ENCODE data around the gene RDH12. TPM values are rescaled to one million over a fixed set of nuclear protein-coding genes. Genes with fewer than 3 reads are reported as not detected.

The RDH12 gene
- total and polyA plus RNA-seq, 2 donors (not counting 1 experiment from before 2014, with no cell fraction given) = not detected

DNA sequence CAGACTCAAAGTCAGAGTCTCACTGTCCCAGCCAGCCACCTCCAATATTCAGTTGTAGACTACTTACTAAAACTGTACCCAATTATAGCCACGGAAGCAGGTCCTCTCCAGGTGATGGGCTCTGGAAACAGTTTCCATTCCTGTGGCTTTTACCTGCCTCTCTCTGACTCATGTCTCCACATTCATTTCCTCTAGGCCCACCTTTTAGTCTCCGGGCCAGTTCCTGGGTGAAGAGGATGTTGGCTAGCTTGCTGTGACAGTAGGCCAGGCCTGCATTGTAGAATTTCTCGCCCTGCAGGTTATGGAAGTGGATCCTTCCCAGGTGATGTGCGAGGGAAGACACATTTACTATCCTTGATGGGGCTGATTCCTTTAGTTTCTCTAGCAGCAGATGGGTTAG is 11.7 kb upstream of the RDH12 start:
- H4K20me1 ChIP-seq (ENCODE audit: control insufficient read depth, extremely low read depth, insufficient read depth, low read length) = no peaks in the 10 kb centered on the region
- no peaks in the 10 kb centered on the region for H3K9me3 ChIP-seq (ENCODE audit: control insufficient read depth, insufficient read depth, low read depth, low read length)
- H2AFZ ChIP-seq (ENCODE audit: low read length) = no peak overlapping the region
- H3K79me2 ChIP-seq (ENCODE audit: control insufficient read depth, insufficient read depth, low read length) = peaks cover 28% of the 10 kb centered on the region
- H3K27me3 ChIP-seq (ENCODE audit: control insufficient read depth, insufficient read depth, low read length) = no peaks in the 10 kb centered on the region
- no peak overlapping the region for H3K27ac ChIP-seq (ENCODE audit: insufficient read depth, low read length)
- H3K9ac ChIP-seq (ENCODE audit: insufficient read depth, low read length) = no peak overlapping the region
- no peak overlapping the region for H3K4me3 ChIP-seq (replicated peaks in 1 of 4; ENCODE audit: control extremely low read depth in 1 of 4, insufficient read depth in 1 of 4, low read depth in 3 of 4, low read length in 4 of 4)
- H3K4me2 ChIP-seq (ENCODE audit: extremely low read depth, insufficient read depth, low read length) = no peak overlapping the region
- peaks cover 21% of the 10 kb centered on the region for H3K36me3 ChIP-seq (ENCODE audit: control insufficient read depth, insufficient read depth, low read length)
- DNase-seq (ENCODE audit: low read depth in 2 of 2) = no peak
- TF ChIP-seq, protein P1, sequence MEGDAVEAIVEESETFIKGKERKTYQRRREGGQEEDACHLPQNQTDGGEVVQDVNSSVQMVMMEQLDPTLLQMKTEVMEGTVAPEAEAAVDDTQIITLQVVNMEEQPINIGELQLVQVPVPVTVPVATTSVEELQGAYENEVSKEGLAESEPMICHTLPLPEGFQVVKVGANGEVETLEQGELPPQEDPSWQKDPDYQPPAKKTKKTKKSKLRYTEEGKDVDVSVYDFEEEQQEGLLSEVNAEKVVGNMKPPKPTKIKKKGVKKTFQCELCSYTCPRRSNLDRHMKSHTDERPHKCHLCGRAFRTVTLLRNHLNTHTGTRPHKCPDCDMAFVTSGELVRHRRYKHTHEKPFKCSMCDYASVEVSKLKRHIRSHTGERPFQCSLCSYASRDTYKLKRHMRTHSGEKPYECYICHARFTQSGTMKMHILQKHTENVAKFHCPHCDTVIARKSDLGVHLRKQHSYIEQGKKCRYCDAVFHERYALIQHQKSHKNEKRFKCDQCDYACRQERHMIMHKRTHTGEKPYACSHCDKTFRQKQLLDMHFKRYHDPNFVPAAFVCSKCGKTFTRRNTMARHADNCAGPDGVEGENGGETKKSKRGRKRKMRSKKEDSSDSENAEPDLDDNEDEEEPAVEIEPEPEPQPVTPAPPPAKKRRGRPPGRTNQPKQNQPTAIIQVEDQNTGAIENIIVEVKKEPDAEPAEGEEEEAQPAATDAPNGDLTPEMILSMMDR (conservative IDR thresholded peaks at IDR 0.05 in 1 of 2, IDR thresholded peaks at IDR 0.05 in 1 of 2; ENCODE audit: low read depth in 1 of 2, low read length in 2 of 2) = no peak
- no peak for TF ChIP-seq EZH2 (IDR thresholded peaks at IDR 0.05; ENCODE audit: low read length, missing control alignments)
- peaks cover 8% of the 10 kb centered on the region for H3K4me1 ChIP-seq (ENCODE audit: control insufficient read depth, extremely low read depth, insufficient read depth, low read length)

DNA sequence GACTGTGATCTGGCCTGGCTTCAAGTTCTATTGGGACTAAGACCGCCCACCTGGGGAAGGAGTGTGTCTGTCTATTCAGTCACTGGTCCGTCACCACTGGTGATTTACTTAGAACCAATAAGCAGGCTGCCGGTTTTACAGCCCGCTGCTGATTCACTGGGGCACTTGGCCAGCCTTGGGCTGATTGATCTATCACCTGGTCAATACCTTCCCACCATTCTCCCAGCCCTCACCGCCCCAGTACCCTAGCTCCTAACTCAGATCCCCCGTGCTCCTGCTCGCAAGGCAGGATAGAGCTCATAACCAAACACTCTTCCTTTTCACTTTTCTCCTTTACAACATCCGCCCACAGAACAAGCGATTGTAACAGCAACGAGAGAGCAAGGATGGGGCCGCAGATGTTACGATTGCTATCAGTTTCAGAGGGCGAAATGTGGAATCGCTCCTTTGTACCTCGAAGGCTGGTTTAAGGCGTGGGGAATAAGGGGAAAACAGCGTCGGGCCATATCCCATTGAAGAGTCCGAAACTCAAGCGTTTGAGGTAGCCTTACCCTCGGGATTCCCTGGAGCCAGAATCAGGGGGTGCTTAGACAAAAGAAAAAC is 6.8 kb upstream of the RDH12 start:
- Histone ChIP-seq H2AFZ (ENCODE audit: low read length) (peak overlapping the region; percentile 62), H3K27me3 (ENCODE audit: control insufficient read depth, insufficient read depth, low read length) (no peaks in the 10 kb centered on the region), H4K20me1 (ENCODE audit: control insufficient read depth, extremely low read depth, insufficient read depth, low read length) (no peaks in the 10 kb centered on the region), H3K36me3 (ENCODE audit: control insufficient read depth, insufficient read depth, low read length) (peaks cover 12% of the 10 kb centered on the region), H3K4me1 (ENCODE audit: control insufficient read depth, extremely low read depth, insufficient read depth, low read length) (peaks cover 8% of the 10 kb centered on the region), H3K9ac (ENCODE audit: insufficient read depth, low read length) (peak overlapping the region; percentile 69), H3K27ac (ENCODE audit: insufficient read depth, low read length) (peak overlapping the region; percentile 94), H3K79me2 (ENCODE audit: control insufficient read depth, insufficient read depth, low read length) (peaks cover 28% of the 10 kb centered on the region), H3K9me3 (ENCODE audit: control insufficient read depth, insufficient read depth, low read depth, low read length) (no peaks in the 10 kb centered on the region), H3K4me3 (replicated peaks in 1 of 4; ENCODE audit: control extremely low read depth in 1 of 4, insufficient read depth in 1 of 4, low read depth in 3 of 4, low read length in 4 of 4) (peak overlapping the region; percentile 65 to 99 (median 82)), H3K4me2 (ENCODE audit: extremely low read depth, insufficient read depth, low read length) (peak overlapping the region; percentile 80)
- no peak for TF ChIP-seq EZH2 (IDR thresholded peaks at IDR 0.05; ENCODE audit: low read length, missing control alignments)
- TF ChIP-seq, protein P1 (conservative IDR thresholded peaks at IDR 0.05 in 1 of 2, IDR thresholded peaks at IDR 0.05 in 1 of 2; ENCODE audit: low read depth in 1 of 2, low read length in 2 of 2) = no peak
- DNase-seq (ENCODE audit: low read depth in 2 of 2) = peak; percentile 92 to 97

DNA sequence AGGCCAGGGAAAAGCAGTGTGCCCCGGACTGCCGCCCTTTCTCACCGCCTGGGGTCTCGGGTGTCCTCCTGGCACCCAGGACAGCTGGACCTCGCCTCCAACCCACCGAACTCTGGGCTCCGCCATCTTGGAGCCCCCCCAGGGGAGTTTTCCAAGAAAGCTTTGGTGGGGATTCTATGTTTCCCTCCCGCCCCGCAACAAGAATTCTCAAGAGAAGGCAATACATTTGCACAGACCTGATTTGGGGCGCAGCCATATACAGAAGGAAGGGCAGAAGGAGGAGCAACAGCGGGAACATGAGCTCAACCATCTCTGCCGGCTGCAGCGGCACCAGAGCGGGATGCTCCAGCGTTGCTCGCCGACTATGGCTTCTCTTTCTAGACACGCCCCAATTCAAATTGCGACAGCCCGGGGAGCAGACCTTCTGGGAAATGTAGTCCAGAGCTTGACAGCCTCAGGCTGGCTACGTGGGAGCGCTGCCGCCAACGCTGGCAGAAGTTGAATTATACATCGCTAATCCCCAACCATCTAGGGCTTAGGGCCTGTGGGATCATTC is 6.2 kb upstream of the RDH12 start, which contains the start of gene RDH11:
Gene RDH11 (minus strand): TSS at position 371 of the 556 bp plus-strand sequence. CDS start 61 bp downstream, at position 310.
- peak within 1 kb of the TSS; percentile 94 for H3K27ac ChIP-seq (ENCODE audit: insufficient read depth, low read length)

More for the DNA sequence above, 6.2 kb upstream of the RDH12 start, which contains the start of gene RDH11:
- peak; percentile 89 to 92 for DNase-seq (ENCODE audit: low read depth in 2 of 2)
- peak within 1 kb of the TSS; percentile 65 to 99 (median 82) for H3K4me3 ChIP-seq (replicated peaks in 1 of 4; ENCODE audit: control extremely low read depth in 1 of 4, insufficient read depth in 1 of 4, low read depth in 3 of 4, low read length in 4 of 4)
- H4K20me1 ChIP-seq (ENCODE audit: control insufficient read depth, extremely low read depth, insufficient read depth, low read length) = no peaks in the 10 kb centered on the region
- H2AFZ ChIP-seq (ENCODE audit: low read length) = peak within 1 kb of the TSS; percentile 62
- H3K9me3 ChIP-seq (ENCODE audit: control insufficient read depth, insufficient read depth, low read depth, low read length) = no peaks in the 10 kb centered on the region
- H3K4me1 ChIP-seq (ENCODE audit: control insufficient read depth, extremely low read depth, insufficient read depth, low read length) = peaks cover 8% of the 10 kb centered on the region
- no peaks in the 10 kb centered on the region for H3K27me3 ChIP-seq (ENCODE audit: control insufficient read depth, insufficient read depth, low read length)
- H3K9ac ChIP-seq (ENCODE audit: insufficient read depth, low read length) = peak within 1 kb of the TSS; percentile 69
- H3K79me2 ChIP-seq (ENCODE audit: control insufficient read depth, insufficient read depth, low read length) = peaks cover 28% of the 10 kb centered on the region
- TF ChIP-seq, protein P1 (conservative IDR thresholded peaks at IDR 0.05 in 1 of 2, IDR thresholded peaks at IDR 0.05 in 1 of 2; ENCODE audit: low read depth in 1 of 2, low read length in 2 of 2) = no peak
- TF ChIP-seq EZH2 (IDR thresholded peaks at IDR 0.05; ENCODE audit: low read length, missing control alignments) = no peak
- peak within 1 kb of the TSS; percentile 80 for H3K4me2 ChIP-seq (ENCODE audit: extremely low read depth, insufficient read depth, low read length)
- H3K36me3 ChIP-seq (ENCODE audit: control insufficient read depth, insufficient read depth, low read length) = peaks cover 8% of the 10 kb centered on the region
